SW480 (cell line): ENCODE measurements around the gene SULF2.
"Not testable (repeated sequence)": the region's sequence is repeated elsewhere in the genome, so short reads cannot be mapped to it uniquely, and the experiment has no call there.

Source experiments
- DNase-seq: peaks from one replicate; pipeline ENCODE4 v3.0.0-alpha.2; 2016; ENCODE audit warnings: low spot score

Gene SULF2

GRCh38 chr20:47804972-47805371 lies 19.7 kb upstream of the SULF2 start:
- DNase-seq: not testable (repeated sequence)

- DNase-seq: peak; percentile 50
Measured at GRCh38 chr20:47804224-47804825, 19.0 kb upstream of the SULF2 start.

- DNase-seq: no peak
Measured at GRCh38 chr20:47802975-47803374, 17.7 kb upstream of the SULF2 start.

GRCh38 chr20:47802226-47802920 lies 17.1 kb upstream of the SULF2 start:
- no peak for DNase-seq

GRCh38 chr20:47801759-47802158 lies 16.5 kb upstream of the SULF2 start:
- no peak for DNase-seq

- DNase-seq: no peak
Measured at GRCh38 chr20:47801079-47801478, 15.8 kb upstream of the SULF2 start.

GRCh38 chr20:47800623-47801022 lies 15.3 kb upstream of the SULF2 start:
- no peak for DNase-seq

- DNase-seq: peak; percentile 36
Measured at GRCh38 chr20:47799116-47799715, 13.9 kb upstream of the SULF2 start.

GRCh38 chr20:47796971-47797370 lies 11.7 kb upstream of the SULF2 start:
- DNase-seq: no peak

GRCh38 chr20:47795214-47795907 lies 10.1 kb upstream of the SULF2 start:
- DNase-seq: peak; percentile 93

- DNase-seq: not testable (repeated sequence)
Measured at GRCh38 chr20:47794264-47794663, 9.0 kb upstream of the SULF2 start.

GRCh38 chr20:47792021-47792618 lies 6.8 kb upstream of the SULF2 start:
- DNase-seq: peak; percentile 90

GRCh38 chr20:47791084-47791599 lies 5.9 kb upstream of the SULF2 start:
- no peak for DNase-seq

GRCh38 chr20:47790580-47790965 lies 5.3 kb upstream of the SULF2 start:
- DNase-seq: no peak

GRCh38 chr20:47789764-47790579 lies 4.7 kb upstream of the SULF2 start:
- no peak for DNase-seq

GRCh38 chr20:47789081-47789763 lies 3.9 kb upstream of the SULF2 start:
- no peak for DNase-seq

GRCh38 chr20:47788741-47789080 lies 3.4 kb upstream of the SULF2 start:
- no peak for DNase-seq

- DNase-seq: no peak
Measured at GRCh38 chr20:47786765-47787107, 1.5 kb upstream of the SULF2 start.

GRCh38 chr20:47785854-47786764 lies 828 bp upstream of the SULF2 start:
- peak; percentile 97 for DNase-seq
